Esophagus muscularis mucosa (tissue), 4 donors: ENCODE measurements around the gene PDE3A. TPM values are rescaled to one million over a fixed set of nuclear protein-coding genes. Genes with fewer than 3 reads are reported as not detected.

ENCODE experiments used
- DNase-seq: peaks from one replicate; pipeline ENCODE4 v3.0.0-alpha.2; 2017; ENCODE audit errors: extremely low spot score
- H3K27ac ChIP-seq, 4 donors: fragments of 200-600 bp; sonication (generic); replicated peaks in 1 of 4; 1 replicate in 3 of 4; 2 replicates in 1 of 4; pipeline ENCODE4 v1.5.1; 2016 to 2019; ENCODE audit warnings: mild to moderate bottlenecking in 1 of 4
- H3K27me3 ChIP-seq, 4 donors: fragments of 200-600 bp; sonication (generic); one replicate each; pipeline versions ENCODE4 v1.5.1 to v1.6.0; 2016 to 2019
- H3K36me3 ChIP-seq, 4 donors: fragments of 200-600 bp; sonication (generic); one replicate each; pipeline ENCODE4 v1.5.1; 2016 to 2019
- H3K4me1 ChIP-seq, 4 donors: fragments of 200-600 bp; sonication (generic); one replicate each; pipeline ENCODE4 v1.5.1; 2016 to 2019
- H3K4me3 ChIP-seq, 4 donors: fragments of 200-600 bp; sonication (generic); 1 replicate in 2 of 4; 2 replicates in 2 of 4; pipeline ENCODE4 v1.5.1; 2016 to 2019; ENCODE audit warnings: mild to moderate bottlenecking in 4 of 4, moderate library complexity in 1 of 4
- H3K9me3 ChIP-seq, 4 donors: fragments of 200-600 bp; sonication (generic); 1 replicate in 3 of 4; 2 replicates in 1 of 4; pipeline ENCODE4 v1.5.1; 2016 to 2019
- EP300 ChIP-seq: sonication (generic); formaldehyde crosslinking; IDR thresholded peaks from one replicate; pipeline ENCODE4 v1.6.1; 2017; ENCODE audit warnings: antibody characterized with exemption
- POLR2A ChIP-seq: fragments of 450-650 bp; IDR thresholded peaks from one replicate; pipeline ENCODE4 v1.6.1; 2017; ENCODE audit warnings: antibody characterized with exemption, moderate library complexity, mild to moderate bottlenecking, low read depth
- POLR2AphosphoS5 ChIP-seq, 2 donors: sonication (generic); formaldehyde crosslinking; IDR thresholded peaks; one replicate each; pipeline ENCODE4 v1.6.1; 2017; ENCODE audit warnings: antibody characterized with exemption in 2 of 2
- WGBS: methylation state at CpG from one replicate; pipeline ENCODE4 v1.1.5; 2018; 5-methylcytosine and 5-hydroxymethylcytosine counted together
- intact Hi-C: fragments of 100-400 bp; cut with DNase I; formaldehyde crosslinking; loops from one replicate; pipeline ENCODE4 v1.15.1; 2023
- total RNA-seq, 4 donors: library from RNA; depleted of rRNA; stranded (reverse); fragments of >200 nt; gene quantifications; one replicate each; pipeline versions ENCODE4 v1.1.0 to v1.2.1, GENCODE V29; 2016
- TF ChIP-seq, protein P1 (sequence below), 3 experiments: fragments of 200-600 bp in 2 of 3; fragments of 450-650 bp in 1 of 3; sonication (generic) in 2 of 3; IDR thresholded peaks; one replicate each; pipeline ENCODE4 v1.5.1; 2017 to 2019; ENCODE audit warnings: antibody characterized with exemption in 3 of 3, mild to moderate bottlenecking in 2 of 3, moderate library complexity in 1 of 3

PDE3A gene
- total RNA-seq, 4 donors from 2014 or later, result 93.8 to 155 (median 106) TPM

DNA sequence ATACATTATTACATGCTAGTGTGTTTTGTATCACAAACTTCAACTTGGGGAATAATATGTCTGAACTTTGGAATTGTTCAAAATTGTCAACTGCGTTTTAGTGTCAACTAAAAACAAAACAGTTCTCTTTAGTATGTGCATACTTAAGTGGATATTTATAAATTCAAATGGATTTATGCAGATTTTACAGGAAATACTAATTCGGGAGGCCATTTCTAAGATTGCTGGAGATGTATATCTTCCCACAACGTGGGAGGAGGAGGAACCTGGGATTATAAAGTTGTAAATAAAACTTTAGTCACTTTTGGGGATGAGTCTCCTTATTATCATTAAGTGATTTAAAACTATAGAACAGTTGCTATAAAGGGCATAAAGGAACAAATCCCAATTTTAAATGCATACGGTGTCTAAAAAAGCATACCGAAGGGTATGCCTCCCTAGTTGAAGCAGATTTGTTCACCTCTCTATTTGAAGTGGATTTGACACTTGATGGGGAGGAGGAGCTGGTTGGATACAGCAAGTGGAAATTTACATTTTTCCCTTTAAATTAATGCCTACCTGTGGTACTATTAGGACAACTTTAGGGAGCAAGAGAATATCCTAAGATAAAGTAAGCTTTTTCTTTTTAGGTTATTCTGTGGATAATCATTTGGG, 2.7 kb downstream of the PDE3A start:
- H3K4me3 ChIP-seq, result peak overlapping the region; percentile 67 to 85 (median 82)
- intact Hi-C loops, result loop anchor here (5.0 kb wide), 1 partner anchor 231 kb away; no protein-coding TSS in a partner anchor
- H3K4me1 ChIP-seq, result peaks cover 5 to 46% (median 32%) of the 10 kb centered on the region in 4 donors
- no peak for DNase-seq
- H3K27me3 ChIP-seq, result no peaks in the 10 kb centered on the region
- H3K36me3 ChIP-seq, result no peaks in the 10 kb centered on the region
- no peak for TF ChIP-seq POLR2A
- TF ChIP-seq POLR2AphosphoS5 (IDR thresholded peaks at IDR 0.05), result no peak
- no peak for TF ChIP-seq EP300
- TF ChIP-seq, protein P1, sequence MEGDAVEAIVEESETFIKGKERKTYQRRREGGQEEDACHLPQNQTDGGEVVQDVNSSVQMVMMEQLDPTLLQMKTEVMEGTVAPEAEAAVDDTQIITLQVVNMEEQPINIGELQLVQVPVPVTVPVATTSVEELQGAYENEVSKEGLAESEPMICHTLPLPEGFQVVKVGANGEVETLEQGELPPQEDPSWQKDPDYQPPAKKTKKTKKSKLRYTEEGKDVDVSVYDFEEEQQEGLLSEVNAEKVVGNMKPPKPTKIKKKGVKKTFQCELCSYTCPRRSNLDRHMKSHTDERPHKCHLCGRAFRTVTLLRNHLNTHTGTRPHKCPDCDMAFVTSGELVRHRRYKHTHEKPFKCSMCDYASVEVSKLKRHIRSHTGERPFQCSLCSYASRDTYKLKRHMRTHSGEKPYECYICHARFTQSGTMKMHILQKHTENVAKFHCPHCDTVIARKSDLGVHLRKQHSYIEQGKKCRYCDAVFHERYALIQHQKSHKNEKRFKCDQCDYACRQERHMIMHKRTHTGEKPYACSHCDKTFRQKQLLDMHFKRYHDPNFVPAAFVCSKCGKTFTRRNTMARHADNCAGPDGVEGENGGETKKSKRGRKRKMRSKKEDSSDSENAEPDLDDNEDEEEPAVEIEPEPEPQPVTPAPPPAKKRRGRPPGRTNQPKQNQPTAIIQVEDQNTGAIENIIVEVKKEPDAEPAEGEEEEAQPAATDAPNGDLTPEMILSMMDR (IDR thresholded peaks at IDR 0.05), result no peak
- 23% methylated on average over 5 of the region's 5 CpGs for WGBS
- no peaks in the 10 kb centered on the region for H3K9me3 ChIP-seq
- peak overlapping the region; percentile 89 to 96 (median 92) for H3K27ac ChIP-seq

DNA sequence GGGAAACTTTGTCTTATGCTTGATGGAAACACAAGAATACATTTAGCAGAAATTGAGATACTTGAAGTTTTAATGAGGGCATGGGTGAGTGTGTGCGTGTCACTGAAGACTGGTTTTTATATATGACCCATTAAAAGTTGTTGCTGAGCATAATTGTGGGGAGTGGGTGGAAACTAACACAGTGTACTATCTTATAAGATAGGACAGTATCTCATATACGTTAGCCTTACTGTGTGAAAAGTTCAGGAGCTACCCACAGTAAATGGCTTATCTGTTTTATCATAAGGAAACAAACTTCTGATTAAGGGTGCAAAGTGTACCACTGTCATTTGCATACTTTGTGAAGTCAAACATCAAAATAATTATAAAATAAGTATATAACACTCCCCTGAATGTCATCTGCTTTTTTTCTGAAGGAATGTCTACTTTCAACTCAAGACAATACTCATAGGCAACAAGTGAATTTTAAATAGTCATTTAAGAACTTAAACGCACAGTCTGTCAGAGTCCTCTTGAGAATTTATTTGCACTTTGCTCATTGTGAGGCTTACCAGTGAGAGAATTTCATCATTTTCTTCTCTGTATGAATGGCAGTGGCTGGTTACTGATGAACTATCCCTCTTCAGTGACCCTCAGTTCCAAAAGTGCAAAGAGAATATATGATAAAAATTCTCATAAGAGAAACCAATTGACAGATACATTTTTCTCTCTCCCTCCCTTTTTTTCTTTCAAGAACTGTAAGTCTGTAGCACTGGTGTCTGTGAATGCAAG, 4.2 kb downstream of the PDE3A start:
- TF ChIP-seq, protein P1 (IDR thresholded peaks at IDR 0.05), result no peak
- TF ChIP-seq EP300, result no peak
- no peak for TF ChIP-seq POLR2A
- intact Hi-C loops, result loop anchor here (5.0 kb wide), 1 partner anchor 230 kb away; no protein-coding TSS in a partner anchor
- Histone ChIP-seq H3K27me3 (no peaks in the 10 kb centered on the region), H3K4me1 (peaks cover 2 to 49% (median 39%) of the 10 kb centered on the region in 4 donors), H3K4me3 (peak overlapping the region; percentile 67 to 85 (median 82)), H3K36me3 (no peaks in the 10 kb centered on the region), H3K9me3 (no peaks in the 10 kb centered on the region), H3K27ac (peak overlapping the region; percentile 89 to 96 (median 92))
- 47% methylated on average over 3 of the region's 3 CpGs for WGBS
- no peak for DNase-seq

DNA sequence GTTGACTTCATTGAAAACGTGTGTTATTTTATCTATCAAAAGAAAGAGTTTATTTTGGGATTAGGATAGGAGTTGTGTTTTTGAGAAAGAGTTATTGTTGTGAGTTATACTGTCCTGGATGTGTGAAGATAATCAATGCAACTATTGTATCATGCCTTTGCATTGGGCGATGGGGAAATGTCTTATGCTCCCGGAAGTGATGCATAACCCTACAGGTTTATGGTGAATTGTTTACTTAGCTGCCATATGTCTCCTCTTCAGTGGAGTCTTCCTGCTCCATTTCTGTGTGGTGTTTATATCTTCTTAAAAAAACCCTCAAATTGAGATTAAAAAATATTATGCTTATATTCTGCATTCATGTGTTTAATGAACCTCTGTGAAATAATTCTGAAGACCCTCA, 6.5 kb downstream of the PDE3A start:
- no peaks in the 10 kb centered on the region for H3K27me3 ChIP-seq
- peak overlapping the region in 3 of 4 donors; percentile 67 to 85 (median 81) for H3K4me3 ChIP-seq
- peaks cover 6 to 66% (median 57%) of the 10 kb centered on the region in 4 donors for H3K4me1 ChIP-seq
- no peak for TF ChIP-seq EP300
- TF ChIP-seq, protein P1 (IDR thresholded peaks at IDR 0.05), result no peak
- no peak for TF ChIP-seq POLR2AphosphoS5 (IDR thresholded peaks at IDR 0.05)
- no peak for TF ChIP-seq POLR2A
- intact Hi-C loops, result loop anchor here (5.0 kb wide), 2 partner anchors 88 to 228 kb away; no protein-coding TSS in a partner anchor
- H3K9me3 ChIP-seq, result no peaks in the 10 kb centered on the region
- 45% methylated on average over 3 of the region's 3 CpGs for WGBS
- DNase-seq, result no peak
- H3K36me3 ChIP-seq, result no peaks in the 10 kb centered on the region
- H3K27ac ChIP-seq, result peak overlapping the region; percentile 89 to 96 (median 92)

DNA sequence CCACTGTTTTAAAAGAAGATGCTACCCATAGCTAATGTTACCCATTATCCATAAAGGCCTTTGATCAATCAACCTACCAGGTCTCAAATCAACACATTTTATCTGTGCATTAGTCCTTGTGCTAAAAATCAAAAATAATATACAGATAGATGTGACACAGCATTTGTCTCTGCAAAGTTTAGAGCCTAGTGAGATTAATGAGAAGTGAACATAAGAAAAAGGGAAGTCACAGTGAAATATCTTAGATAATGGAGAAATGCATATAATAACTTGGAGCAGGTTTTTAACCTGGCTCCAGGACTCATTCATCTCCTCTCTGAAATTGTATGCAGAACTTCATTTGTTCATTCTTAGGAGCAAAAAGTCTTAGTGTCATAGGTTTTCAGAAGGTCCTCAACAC, 7.2 kb downstream of the PDE3A start:
- Histone ChIP-seq H3K27me3 (no peaks in the 10 kb centered on the region), H3K4me1 (peaks cover 6 to 74% (median 64%) of the 10 kb centered on the region in 4 donors), H3K27ac (peak overlapping the region in 2 of 4 donors; percentile 1 to 26), H3K4me3 (no peak overlapping the region), H3K36me3 (no peaks in the 10 kb centered on the region), H3K9me3 (no peaks in the 10 kb centered on the region)
- no peak for DNase-seq
- intact Hi-C loops, result loop anchor here (5.0 kb wide), 1 partner anchor 87 kb away; no protein-coding TSS in a partner anchor
- TF ChIP-seq EP300 (no peak), POLR2AphosphoS5 (IDR thresholded peaks at IDR 0.05) (no peak), POLR2A (no peak)
- TF ChIP-seq, protein P1 (IDR thresholded peaks at IDR 0.05), result no peak
